Measurements from ENCODE around the gene SERPINB13. TPM values are rescaled to one million over a fixed set of nuclear protein-coding genes. Genes with fewer than 3 reads are reported as not detected.

The SERPINB13 gene
- total RNA-seq, 4 donors from 2014 or later, result 1.4 TPM; not detected in 3

DNA sequence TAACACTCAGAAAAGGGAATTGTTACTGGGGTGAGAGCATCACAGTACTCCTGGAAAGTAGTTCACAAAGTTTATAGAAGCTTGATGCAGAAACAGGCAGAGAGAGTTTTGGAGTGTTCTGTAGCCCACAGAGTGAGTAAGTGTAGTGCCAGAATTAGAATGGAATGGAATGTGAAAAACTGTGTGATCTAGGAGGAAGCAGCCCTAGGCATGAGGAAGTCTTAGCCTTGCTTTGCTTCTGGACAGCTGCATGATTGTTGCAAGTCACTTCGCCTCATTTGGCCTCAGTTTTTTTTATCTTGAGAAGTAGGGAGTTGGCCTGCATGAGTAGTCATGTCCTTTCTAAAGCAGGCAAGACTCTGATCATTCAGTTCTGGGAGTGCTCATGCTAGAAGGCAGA, 34.1 kb upstream of the SERPINB13 start:
- no peak overlapping the region for H3K4me3 ChIP-seq
- intact Hi-C loops (cut with DNase I; ENCODE audit: low total_unique reads), result no loop called here
- H3K27me3 ChIP-seq, result no peaks in the 10 kb centered on the region
- peaks cover 0 to 6% (median 3%) of the 10 kb centered on the region in 4 donors for H3K4me1 ChIP-seq
- no peak for DNase-seq
- peak overlapping the region in 3 of 4 donors; percentile 17 to 55 (median 55) for H3K27ac ChIP-seq
- H3K9me3 ChIP-seq, result no peaks in the 10 kb centered on the region
- in situ Hi-C loops (cut with MboI; ENCODE audit: low pct_ligation_motif_present in 1 of 4, low pct_unique_long_range_greater_than_20kb in 1 of 4, low sequenced_read_pairs in 3 of 4), result no loop called here
- TF ChIP-seq POLR2AphosphoS5 (IDR thresholded peaks at IDR 0.05) (peak in 2 of 3 donors; percentile 40 to 54), POLR2A (IDR thresholded peaks at IDR 0.05) (no peak)
- 7 to 10% methylated on average over 1 of the region's 1 CpG for WGBS, 2 donors (ENCODE audit: low coverage in 1 of 2)
- no peaks in the 10 kb centered on the region for H3K36me3 ChIP-seq

- Histone ChIP-seq H3K36me3 (no peaks in the 10 kb centered on the region), H3K27ac (no peak overlapping the region), H3K4me1 (no peaks in the 10 kb centered on the region), H3K27me3 (no peaks in the 10 kb centered on the region), H3K9me3 (no peaks in the 10 kb centered on the region), H3K4me3 (no peak overlapping the region)
- 71 to 84% methylated on average over 2 to 9 of the region's 9 CpGs for WGBS, 2 donors (ENCODE audit: low coverage in 1 of 2)
- TF ChIP-seq POLR2AphosphoS5 (IDR thresholded peaks at IDR 0.05), result no peak
- TF ChIP-seq CTCF (IDR thresholded peaks at IDR 0.05), result no peak
- TF ChIP-seq POLR2A (IDR thresholded peaks at IDR 0.05), result no peak
- no peak for DNase-seq
- in situ Hi-C loops (cut with MboI; ENCODE audit: low pct_ligation_motif_present in 1 of 4, low pct_unique_long_range_greater_than_20kb in 1 of 4, low sequenced_read_pairs in 3 of 4), result no loop called here
- intact Hi-C loops (cut with DNase I; ENCODE audit: low total_unique reads), result no loop called here
Observed at GRCh38 chr18:63559567-63560491, 27.3 kb upstream of the SERPINB13 start.

DNA sequence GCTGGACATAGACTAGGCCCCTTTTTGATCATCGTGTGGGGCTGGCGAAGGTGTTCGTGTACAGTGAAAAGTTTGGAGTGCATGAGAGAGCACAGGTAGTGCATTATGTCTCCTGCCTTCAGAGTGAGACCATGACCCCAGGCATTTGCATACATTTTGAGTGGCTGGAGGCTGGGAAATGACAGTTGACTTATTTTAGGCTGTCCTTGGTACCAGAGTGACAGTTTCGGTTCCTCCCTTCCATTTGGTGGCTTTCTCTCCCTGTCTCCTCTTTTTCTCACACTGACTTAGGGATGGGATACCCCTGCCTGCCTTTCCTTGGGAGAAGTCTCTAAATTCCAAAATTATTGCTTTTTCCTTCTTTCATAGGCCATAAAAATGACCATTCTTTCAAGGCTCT, 24.9 kb upstream of the SERPINB13 start:
- Histone ChIP-seq H3K27me3 (no peaks in the 10 kb centered on the region), H3K27ac (no peak overlapping the region), H3K4me3 (no peak overlapping the region), H3K9me3 (no peaks in the 10 kb centered on the region), H3K36me3 (no peaks in the 10 kb centered on the region), H3K4me1 (no peaks in the 10 kb centered on the region)
- 82 to 87% methylated on average over 4 of the region's 4 CpGs for WGBS, 2 donors (ENCODE audit: low coverage in 1 of 2)
- in situ Hi-C loops (cut with MboI; ENCODE audit: low pct_ligation_motif_present in 1 of 4, low pct_unique_long_range_greater_than_20kb in 1 of 4, low sequenced_read_pairs in 3 of 4), result no loop called here
- no peak for TF ChIP-seq POLR2AphosphoS5 (IDR thresholded peaks at IDR 0.05)
- no peak for TF ChIP-seq EP300 (IDR thresholded peaks at IDR 0.05; ENCODE audit: low read depth)
- no peak for TF ChIP-seq CTCF (IDR thresholded peaks at IDR 0.05)
- TF ChIP-seq POLR2A (IDR thresholded peaks at IDR 0.05), result no peak
- intact Hi-C loops (cut with DNase I; ENCODE audit: low total_unique reads), result no loop called here
- no peak for DNase-seq

DNA sequence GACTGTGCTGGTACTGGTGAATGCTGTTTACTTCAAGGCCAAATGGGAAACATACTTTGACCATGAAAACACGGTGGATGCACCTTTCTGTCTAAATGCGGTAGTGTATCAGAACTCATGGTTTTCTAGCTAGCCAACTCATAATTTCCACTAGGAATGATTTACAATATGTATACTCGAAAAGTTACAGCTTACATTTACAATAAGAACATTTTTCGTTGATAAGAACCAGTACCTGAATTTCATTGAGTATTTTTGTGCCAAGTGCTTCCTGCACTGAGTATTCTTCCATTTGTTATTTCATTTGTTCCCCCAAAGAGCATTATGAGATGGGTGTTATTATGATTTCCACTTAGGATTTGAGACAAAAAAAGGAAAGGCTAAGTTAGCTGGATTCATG, 23.1 kb upstream of the SERPINB13 start:
- H3K27ac ChIP-seq, result no peak overlapping the region
- no peaks in the 10 kb centered on the region for H3K9me3 ChIP-seq
- WGBS, 2 donors (ENCODE audit: low coverage in 1 of 2), result 67 to 78% methylated on average over 4 of the region's 4 CpGs
- H3K4me3 ChIP-seq, result no peak overlapping the region
- H3K4me1 ChIP-seq, result no peaks in the 10 kb centered on the region
- in situ Hi-C loops (cut with MboI; ENCODE audit: low pct_ligation_motif_present in 1 of 4, low pct_unique_long_range_greater_than_20kb in 1 of 4, low sequenced_read_pairs in 3 of 4), result no loop called here
- DNase-seq, result no peak
- intact Hi-C loops (cut with DNase I; ENCODE audit: low total_unique reads), result no loop called here
- no peaks in the 10 kb centered on the region for H3K36me3 ChIP-seq
- no peaks in the 10 kb centered on the region for H3K27me3 ChIP-seq
- TF ChIP-seq CTCF (IDR thresholded peaks at IDR 0.05), result no peak
- TF ChIP-seq POLR2A (IDR thresholded peaks at IDR 0.05), result no peak
- TF ChIP-seq EP300 (IDR thresholded peaks at IDR 0.05; ENCODE audit: low read depth), result no peak
- no peak for TF ChIP-seq POLR2AphosphoS5 (IDR thresholded peaks at IDR 0.05)

All from transverse colon (tissue), 4 donors.